ENCODE results near the gene HARBI1.
A peak's percentile ranks its signal among the peaks of the same experiment; 100 is the strongest.

HARBI1 gene, protein sequence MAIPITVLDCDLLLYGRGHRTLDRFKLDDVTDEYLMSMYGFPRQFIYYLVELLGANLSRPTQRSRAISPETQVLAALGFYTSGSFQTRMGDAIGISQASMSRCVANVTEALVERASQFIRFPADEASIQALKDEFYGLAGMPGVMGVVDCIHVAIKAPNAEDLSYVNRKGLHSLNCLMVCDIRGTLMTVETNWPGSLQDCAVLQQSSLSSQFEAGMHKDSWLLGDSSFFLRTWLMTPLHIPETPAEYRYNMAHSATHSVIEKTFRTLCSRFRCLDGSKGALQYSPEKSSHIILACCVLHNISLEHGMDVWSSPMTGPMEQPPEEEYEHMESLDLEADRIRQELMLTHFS

DNA sequence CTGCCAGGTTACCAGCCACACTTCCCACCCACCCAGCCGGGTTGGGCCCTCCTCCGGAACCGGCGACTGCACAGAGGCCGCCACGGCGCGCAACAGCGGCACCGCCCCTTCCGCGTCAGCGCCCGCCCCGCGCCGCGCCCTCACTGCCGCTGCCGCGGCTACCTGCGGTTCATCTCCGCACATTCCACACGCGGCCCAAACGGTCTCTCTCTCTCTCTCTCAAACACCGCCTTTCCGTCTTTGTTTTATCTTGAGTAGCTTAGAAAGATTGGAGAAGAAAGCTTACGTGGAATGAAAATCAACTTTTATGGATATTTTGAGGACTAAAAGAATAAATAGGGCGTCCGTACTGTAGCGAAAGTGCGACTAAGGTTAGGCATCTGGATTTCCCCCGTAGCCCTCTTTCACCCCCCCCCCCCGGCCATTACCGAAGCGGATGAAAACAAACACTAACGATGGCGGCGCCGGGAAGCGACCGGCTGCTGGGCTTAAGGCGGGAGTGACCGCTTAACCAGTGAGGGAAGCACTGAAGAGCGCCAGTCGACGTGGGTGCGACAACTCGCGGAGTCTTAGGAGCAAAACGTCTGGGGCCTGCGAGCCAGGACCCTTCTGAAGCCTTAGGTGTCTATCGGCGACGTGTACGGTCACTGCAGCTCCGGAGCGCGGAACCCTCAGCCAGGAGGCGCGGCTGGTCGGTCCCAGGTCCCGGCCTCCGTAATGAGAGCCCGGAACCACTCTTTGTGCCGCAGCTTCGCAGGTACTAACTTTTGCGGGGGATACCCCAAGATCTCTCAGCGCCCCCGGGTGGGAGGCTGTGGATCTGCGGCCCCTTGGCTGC, at the start of gene HARBI1, which contains the start of gene ATG13:
Gene HARBI1 (minus strand): TSS at position 94 of the 838 bp plus-strand sequence. CDS start 990 bp downstream, outside the sequence.
Gene ATG13 (plus strand): TSS at position 420 of the 838 bp plus-strand sequence. CDS start 26,739 bp downstream, outside the sequence.
- DNase-seq (ENCODE audit: low read depth), result peak; percentile 69

DNA sequence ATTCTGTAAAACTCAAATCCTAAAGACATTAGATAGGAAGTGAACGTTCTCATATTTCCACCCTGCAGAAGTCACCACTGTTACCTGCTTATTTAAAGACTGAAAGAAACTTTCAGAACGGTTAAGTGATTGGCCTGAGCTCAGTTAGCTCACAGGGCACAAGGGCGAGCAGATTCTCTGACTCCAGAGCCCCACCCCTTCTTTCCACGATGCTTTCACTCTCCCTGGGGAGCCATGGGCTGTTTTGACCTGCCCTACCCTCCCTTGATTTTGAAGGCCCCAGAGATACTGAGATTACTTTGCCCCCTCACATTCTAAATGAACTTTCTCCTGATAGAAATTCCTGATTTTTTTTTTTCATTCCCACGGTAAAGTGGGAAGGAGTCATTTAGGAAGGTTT, 49.5 kb upstream of the HARBI1 start:
- no peak for DNase-seq (ENCODE audit: low read depth)

DNA sequence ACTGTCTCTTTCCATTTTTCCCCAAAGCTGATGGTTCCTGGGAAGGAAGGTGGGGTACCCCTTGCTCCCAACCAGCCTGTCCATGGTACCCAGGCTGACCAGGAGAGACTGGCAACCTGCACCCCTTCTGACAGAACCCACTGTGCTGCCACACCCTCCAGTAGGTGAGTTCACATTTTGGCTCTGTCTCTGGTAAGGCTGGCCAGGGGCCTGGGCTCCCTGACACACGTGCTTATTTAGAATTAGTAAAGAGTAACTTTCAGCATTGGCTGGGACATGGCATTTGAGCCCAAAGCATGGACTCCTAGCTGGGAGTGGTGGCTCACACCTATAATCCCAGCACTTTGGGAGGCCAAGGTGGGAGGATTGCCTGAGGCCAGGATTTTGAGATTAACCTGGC, 48.3 kb upstream of the HARBI1 start:
- no peak for DNase-seq (ENCODE audit: low read depth)

DNA sequence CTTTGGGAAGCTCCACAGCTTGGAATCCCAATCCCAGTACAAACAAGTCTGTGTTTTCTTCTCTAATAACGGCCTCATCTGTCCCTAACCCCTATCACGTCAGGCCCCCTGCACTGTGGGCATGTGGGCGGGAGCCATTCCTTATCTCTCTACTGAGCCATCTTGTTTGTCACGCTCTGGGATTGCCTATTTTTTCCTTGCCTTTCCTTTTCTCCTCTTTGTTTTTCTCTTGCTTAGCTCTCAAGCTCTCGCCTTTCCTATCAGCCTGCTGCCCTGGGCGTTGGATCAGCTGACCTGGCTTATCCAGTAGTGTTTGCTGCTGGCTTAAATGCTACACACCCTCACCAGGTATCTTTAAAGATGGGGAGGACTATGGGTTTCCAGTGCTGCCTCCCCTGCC, 47.6 kb upstream of the HARBI1 start:
- DNase-seq (ENCODE audit: low read depth), result no peak

DNA sequence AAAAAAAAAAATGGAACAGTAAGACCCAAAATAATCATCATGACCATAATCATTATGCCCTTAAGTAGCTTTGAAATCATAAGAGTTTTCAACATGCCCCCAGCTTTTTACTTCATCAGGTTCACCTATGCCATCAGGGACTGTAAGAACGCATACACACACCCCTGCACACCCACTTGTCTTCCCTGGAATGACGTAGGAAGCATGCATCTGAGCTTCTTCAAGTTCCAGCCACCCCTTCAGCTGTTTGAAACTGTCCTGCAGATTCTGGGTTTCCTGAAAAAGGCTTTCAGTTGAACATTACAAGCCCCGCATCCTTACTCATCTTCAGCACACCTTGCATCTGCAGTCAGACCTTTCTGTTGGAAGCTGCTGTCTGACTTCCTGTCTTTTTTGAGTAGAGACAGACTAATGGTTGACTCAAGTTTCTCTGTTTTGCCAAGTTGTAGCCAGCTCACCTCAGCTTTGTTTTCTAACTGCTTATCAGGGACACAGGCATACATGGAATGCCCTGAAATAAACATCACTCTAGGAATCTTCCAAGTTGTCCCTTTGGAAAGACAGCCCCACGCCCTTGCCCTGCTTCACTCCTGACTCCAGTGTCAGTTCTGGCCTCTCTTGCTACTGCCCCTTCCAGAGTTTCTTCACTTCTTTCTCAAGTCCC, 46.4 kb upstream of the HARBI1 start:
- no peak for DNase-seq (ENCODE audit: low read depth)

DNA sequence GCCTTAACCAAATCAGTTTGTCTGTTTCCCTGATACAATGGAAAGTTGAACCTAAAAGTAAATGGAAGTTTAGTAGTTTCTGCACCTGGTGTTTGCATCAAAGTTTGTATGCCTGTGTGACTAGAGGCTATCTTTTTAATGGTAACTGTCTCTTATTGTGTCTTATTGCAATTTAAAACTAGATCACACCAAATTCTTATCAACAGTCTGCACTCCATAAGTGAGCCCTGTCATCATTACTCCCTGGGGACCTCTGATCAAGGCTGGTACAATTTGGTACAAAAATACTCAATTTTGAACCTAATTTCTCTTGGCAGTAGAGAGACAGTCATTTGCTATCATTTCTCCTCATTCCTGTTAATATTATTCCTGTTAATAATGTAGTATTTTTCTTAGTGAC, 45.3 kb upstream of the HARBI1 start:
- no peak for DNase-seq (ENCODE audit: low read depth)

DNA sequence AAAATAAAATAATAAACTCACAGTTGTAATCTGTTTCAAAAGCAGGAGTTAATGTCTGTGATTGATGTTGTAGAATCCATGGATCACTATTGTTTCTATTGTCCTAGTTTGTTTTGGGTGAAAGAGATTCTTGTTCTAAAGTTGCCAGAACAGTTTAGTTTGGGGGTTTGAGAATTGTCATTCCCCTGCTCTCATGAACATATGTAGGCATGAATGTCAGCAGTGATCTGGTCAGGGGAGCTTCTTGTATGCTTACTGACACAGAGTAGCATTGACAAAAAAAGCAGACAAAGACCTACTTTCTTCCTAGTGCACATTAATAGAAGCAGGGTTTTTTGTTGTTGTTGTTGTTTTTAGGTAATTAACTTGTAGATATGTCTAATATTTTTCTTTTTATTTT, 44.8 kb upstream of the HARBI1 start:
- DNase-seq (ENCODE audit: low read depth), result no peak

DNA sequence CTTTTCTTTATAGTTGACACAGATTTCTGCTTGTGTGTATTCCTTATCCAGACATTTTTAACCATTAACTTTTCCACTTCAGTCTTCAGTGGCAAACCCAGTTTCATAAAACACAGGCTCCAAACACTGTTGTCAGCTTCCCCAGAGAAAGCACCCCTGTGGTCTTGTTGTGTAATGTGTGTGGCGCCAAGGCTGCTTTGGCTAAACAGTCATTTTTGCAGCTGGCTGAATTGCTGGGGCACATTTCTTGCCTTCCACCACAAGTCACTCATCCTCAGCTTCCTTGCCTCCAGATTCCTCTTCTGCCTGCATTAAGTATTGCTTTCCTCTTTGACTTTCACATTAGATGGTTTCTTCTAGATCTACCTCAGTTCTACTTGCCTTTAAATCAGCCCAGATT, 42.9 kb upstream of the HARBI1 start:
- peak; percentile 21 for DNase-seq (ENCODE audit: low read depth)

DNA sequence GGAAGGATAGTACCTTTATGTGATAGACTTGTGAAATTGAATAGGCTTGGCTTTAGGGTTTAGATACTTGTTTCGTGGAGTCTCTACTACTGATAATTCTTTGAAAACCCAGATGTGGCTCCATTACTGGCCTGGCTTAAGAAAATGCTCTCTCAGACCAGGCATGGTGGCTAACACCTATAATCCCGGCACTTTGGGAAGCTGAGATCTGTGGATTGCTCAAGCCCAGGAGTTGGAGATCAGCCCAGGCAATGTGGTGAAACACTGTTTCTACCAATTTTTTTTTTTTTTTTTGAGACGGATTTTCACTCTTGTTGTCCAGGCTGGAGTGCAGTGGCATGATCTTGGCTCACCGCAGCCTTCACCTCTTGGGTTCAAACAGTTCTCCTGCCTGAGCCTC, 41.2 kb upstream of the HARBI1 start:
- peak; percentile 62 for DNase-seq (ENCODE audit: low read depth)

DNA sequence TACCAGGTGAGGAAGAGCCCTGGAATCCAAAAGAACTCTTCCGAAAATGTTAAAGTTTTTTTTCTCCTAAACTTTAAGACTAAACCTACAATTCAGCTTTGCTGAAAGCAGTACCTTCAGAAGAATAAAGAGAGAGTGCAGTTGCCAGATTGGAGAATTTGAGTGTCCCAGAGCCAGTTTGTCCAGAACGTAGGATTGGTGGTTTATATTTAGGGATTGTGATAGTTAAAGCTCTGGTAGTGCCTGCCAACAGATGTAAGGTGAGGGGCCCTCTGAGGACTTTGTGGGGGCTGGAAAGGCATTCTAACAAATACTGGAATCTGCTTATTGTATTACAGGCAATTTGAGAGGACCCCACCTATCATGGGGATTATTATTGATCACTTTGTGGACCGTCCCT, 40.2 kb upstream of the HARBI1 start:
- DNase-seq (ENCODE audit: low read depth), result no peak

DNA sequence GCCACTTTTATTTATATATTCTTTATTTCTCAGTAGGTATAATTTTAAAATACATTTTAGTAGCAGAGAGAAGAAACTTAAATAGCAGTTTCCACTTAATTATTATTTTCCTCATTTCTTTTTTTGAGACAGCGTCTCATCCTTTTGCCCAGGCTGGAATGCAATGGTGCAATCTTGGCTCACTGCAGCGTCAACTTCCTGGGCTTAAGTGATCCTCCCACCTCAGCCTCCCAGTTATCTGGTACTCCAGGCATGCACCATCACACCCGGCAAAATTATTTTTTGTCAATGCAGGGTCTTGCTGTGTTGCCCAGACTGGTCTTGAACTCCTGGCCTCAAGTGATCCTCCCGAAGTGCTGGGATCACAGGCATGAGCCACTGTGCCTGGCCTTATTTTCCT, 38.6 kb upstream of the HARBI1 start:
- no peak for DNase-seq (ENCODE audit: low read depth)

DNA sequence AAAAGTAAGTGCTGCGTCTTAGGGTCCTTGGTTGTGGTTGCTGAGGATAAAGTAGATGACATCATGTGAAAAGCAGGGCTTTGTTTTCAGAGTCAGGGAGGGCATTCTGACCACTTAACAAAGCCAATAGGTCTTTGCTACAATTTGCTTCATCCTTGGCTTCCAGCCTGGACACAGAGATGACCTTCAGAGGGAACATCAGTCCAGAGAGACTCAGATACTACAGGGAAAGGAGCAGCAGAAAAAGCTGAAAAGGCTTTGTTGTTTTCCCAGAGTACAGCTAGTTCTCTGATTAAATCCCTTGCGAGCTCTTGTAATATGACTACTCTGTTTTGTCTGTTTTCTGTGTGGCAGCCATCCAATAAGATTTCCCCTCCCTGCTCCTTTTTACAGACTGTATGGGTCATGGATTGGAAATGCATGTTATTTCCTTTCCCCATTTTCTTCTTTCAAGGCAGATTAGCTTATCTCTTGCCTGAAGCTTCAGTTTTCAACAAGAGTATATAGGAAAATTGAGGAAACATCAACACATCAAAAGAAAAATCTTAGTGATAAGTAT, 32.2 kb upstream of the HARBI1 start:
- peak; percentile 96 for DNase-seq (ENCODE audit: low read depth)

DNA sequence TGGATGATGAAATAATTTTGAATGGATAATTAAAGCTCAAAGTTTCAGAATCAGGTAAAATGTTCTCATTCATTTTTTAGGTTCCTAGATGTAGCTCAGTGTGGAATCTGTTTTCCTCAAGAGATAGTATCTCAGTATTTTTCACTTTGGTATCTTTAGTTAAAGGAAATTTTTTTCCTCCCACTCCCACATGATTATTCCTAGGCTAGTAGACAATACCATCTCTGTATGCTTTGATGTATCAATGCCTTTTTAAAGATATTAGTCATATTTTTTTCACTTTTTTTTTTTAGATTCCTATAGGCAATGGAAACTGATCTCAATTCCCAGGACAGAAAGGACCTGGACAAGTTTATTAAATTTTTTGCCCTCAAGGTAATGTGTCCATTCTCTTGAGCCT, 27.0 kb upstream of the HARBI1 start:
- DNase-seq (ENCODE audit: low read depth), result no peak

DNA sequence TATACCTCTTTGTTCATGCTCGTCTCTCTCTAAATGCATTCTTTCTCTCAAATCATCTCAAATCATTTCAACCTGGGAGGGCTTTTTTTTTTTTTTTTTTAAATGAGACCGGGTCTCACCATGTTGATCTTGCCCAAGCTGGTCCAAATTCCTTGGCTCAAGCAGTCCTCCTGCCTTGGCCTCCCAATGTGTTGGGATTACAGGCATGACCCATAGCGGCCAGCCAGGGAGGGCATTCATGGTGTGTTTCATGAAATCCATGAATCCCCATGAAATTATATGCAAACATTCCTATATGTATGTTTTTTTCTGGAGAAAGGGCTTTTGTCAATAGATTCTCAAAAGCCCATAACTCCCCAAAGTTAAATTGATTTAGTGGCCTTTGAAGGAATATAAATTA, 26.5 kb upstream of the HARBI1 start:
- DNase-seq (ENCODE audit: low read depth), result no peak

DNA sequence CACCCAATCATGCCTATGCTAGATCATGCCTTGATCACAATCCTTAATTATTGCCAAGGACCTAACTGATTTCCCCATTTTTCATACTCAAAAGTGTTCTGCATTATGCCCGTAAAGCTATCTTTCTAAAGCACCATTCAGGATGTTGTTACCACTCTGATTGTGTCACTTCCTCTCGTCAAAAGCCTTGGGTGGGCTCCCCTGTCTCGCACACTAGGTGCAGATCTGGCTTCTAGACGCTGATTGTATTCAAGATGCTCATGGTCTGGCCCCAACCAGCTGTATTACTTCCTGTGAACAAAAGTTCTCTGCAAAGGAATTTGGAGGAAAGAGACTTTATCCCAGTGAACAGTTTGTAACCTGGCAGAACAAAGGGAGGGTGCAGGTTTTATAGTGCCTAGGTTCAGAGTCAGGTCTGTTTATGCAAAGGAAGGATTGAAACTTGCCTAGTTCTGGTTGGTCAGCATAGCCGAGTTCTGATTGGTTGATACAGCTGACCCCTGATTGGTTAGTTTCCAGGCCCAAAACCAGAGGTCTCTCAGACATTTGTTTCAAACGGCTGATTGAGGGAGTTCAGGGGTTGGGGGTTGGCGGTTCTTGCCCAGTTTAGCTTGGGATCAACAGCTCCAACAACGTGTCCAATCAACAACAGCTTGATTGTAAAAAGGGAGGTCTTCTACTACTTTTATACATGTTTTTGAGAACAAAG, 25.8 kb upstream of the HARBI1 start:
- no peak for DNase-seq (ENCODE audit: low read depth)

DNA sequence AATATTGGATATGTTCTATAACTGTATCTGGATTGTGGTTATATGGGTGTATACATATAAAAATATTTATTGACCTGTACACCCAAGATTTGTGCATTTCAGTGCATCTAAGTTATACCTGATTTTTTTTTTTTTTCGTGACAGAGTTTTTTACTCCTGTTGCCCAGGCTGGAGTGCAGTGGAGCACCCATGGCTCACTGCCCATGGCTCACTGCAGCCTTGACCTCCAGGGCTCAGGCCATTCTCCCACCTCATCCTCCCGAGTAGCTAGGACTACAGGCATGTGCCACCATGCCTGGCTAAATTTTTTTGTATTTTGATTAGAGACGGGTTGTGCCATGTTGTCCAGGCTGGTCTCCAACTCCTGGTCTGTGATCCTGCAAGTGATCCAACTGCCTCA, 24.6 kb upstream of the HARBI1 start:
- DNase-seq (ENCODE audit: low read depth), result no peak

DNA sequence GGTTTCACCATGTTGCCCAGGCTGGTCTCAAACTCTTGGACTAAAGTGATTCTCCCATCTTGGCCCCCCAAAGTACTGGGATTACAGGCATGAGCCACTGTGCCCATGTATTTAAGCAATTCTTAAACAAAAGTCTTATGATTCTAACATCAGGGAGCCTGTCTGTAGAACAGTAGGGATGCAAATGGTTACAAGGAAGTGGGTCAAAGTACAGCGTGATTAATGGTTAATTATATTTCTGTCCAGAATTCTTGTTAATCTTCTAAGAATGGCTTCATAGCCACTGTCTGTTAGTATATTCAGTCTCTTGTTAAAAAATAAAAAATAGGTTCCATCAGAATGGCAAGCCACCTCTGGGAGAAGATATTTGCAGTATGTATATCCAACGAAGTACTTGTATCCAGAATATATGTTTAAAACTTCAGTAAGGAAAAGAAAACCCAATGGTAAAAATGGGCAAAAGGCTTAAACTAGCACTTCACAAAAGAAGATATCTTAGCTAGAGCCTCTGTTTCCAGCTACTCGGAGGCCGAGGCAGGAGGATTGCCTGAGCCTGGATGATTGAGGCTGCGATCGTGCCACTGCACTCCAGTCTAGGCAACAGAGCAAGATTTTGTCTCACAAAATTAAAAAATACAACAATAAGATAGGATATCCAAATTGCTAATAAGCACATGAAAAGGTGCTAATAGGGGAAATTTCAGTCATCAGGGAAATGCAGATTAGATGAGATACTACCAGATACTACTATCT, 23.2 kb upstream of the HARBI1 start:
- DNase-seq (ENCODE audit: low read depth), result no peak

DNA sequence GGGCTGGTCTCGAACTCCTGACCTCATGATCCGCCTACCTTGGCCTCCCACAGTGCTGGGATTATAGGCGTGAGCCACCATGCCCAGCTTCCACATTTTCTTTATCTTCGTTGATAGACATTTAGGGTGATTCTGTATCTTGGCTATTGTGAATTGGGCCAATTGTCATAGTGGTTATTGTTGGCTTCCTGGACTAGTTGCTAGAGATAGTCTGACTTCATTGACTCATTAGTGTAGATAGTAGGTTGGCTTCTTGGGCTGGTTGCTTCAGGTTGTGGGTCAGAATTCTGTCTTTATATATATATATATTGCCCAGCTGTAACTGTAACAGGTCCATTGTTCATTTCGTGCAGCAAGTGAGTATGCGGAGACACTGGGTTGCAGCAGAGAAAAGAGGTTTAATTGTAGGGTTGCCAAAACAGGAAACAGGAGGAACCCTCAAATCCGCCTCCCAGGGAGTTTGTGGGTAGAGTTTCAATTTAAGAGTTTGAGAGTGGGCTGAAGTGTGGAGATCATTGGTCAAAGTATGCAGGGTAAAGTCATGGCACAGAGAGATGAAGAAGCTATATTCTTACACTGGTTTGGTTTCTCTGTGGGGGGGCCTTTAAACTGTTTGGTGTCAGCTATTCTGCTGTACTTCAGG, 22.3 kb upstream of the HARBI1 start:
- DNase-seq (ENCODE audit: low read depth), result no peak

DNA sequence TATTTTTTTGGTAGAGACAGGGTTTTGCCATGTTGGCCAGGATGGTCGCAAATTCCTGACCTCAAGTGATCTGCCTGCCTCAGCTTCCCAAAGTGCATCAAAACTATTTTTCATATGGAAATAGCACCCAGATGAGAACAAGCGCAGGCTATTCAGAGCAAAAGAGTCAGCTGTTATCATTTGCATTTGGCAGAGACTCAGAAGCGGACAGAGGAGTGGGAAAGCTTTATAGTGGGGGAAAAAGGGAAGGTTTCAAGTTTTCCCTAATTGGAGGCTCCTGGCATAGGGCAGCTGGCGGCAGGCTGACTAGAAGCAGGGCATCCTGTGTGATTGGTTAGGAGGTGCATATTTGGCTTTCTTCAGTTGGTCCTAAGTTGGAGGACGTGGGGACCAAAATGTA, 20.5 kb upstream of the HARBI1 start:
- no peak for DNase-seq (ENCODE audit: low read depth)

DNA sequence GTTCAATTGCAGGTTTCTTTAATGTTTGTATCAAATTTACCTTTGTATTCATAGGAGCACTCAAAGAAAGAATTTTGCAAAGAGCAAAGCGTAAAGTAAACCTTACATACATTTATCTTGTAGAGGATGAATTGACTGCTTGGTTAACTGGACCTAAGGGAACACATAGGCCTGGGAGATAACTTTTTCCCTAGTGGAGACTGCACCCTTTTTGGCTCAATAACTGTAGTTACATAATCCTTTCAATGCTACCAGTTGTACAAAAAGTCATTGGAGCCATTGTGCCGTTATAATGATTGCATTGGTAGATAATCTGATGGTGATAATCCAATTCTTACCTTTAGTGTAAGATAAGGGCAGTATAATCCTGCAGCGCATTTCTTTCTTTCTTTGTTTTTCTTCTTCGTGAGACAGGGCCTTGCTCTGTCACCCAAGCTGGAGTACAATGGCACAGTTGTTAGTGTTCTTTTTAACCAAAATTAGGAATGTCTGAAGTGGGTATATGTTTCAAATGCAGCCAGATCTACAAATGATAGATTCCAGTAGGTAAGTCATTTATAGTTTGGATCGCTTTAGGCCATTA, 18.6 kb upstream of the HARBI1 start:
- no peak for DNase-seq (ENCODE audit: low read depth)

Measured in fibroblast of the conjunctiva (primary cell).